Spleen (tissue), 7 donors: ENCODE measurements around the gene C1QC.

ENCODE experiments used
- POLR2A ChIP-seq, 3 donors: fragments of 450-650 bp; IDR thresholded peaks; one replicate each; pipeline ENCODE4 v1.5.1; 2017; ENCODE audit warnings: antibody characterized with exemption in 3 of 3, mild to moderate bottlenecking in 1 of 3
- TF ChIP-seq, protein P1 (sequence below), 11 experiments: fragments of 200-600 bp in 7 of 11; fragments of 450-650 bp in 4 of 11; sonication (generic) in 4 of 11; IDR thresholded peaks in 8 of 11; conservative IDR thresholded peaks in 3 of 11; 1 replicate in 7 of 11; 2 replicates in 4 of 11; pipeline versions ENCODE4 v1.4.0 to v1.8.0; 2016 to 2021; ENCODE audit warnings: antibody characterized with exemption in 11 of 11, inconsistent platforms in 4 of 11, mild to moderate bottlenecking in 1 of 11
- donor health status: DM: no; HTN: no; CAD: no; lungs with moderate emphysema.
- donor health status: DM: no; HTN: no; CAD: no.
- donor health status: DM: no; HTN: no; CAD: no.

DNA sequence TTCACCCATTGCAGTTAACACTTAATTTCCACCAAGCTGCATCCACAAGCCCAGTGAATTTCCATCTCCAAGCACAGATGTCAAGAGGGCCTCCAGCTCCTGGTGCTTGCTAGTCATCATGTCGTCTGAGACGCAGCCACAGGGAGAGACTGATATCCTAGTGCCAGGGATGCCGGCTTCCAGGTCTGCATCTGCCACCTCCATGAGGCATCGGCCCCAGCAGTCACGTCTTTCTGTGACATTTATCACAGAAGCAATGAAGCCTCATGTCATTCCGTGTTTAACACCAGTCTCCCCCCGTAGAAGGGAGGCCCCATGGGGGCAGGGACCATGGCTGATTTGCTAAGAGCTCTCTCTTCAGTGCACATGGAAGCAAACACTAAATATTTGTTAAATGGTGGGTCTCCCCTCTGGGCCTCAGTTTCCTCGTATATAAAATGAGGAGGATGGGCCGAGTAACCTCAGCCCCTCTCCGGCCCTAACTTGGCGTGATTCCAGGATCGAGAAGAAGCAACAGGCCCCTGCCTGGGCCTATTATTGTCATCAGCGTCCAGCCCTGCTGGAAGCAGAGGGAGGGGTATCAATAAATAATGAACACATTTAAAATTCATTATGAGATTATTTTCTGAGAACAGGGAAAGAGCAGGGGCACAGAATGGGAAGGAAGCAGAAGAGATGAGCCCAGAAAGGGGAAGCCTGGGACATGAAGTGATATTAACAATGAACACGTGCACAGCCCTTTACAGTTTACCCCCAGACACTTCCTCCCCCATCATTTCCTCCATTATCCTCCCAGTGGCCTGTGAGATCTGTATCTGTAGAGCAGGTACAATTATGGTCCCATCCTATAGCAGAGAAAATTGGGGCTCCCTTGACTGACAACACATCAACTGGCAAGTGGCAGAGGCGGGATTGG is 8.8 kb downstream of the C1QC start:
- TF ChIP-seq, protein P1, sequence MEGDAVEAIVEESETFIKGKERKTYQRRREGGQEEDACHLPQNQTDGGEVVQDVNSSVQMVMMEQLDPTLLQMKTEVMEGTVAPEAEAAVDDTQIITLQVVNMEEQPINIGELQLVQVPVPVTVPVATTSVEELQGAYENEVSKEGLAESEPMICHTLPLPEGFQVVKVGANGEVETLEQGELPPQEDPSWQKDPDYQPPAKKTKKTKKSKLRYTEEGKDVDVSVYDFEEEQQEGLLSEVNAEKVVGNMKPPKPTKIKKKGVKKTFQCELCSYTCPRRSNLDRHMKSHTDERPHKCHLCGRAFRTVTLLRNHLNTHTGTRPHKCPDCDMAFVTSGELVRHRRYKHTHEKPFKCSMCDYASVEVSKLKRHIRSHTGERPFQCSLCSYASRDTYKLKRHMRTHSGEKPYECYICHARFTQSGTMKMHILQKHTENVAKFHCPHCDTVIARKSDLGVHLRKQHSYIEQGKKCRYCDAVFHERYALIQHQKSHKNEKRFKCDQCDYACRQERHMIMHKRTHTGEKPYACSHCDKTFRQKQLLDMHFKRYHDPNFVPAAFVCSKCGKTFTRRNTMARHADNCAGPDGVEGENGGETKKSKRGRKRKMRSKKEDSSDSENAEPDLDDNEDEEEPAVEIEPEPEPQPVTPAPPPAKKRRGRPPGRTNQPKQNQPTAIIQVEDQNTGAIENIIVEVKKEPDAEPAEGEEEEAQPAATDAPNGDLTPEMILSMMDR (IDR thresholded peaks at IDR 0.05 in 8 of 11, conservative IDR thresholded peaks at IDR 0.05 in 3 of 11) = no peak
- no peak for TF ChIP-seq POLR2A (IDR thresholded peaks at IDR 0.05)
